ENCODE data around the gene TRPC4.

Gene TRPC4

DNA sequence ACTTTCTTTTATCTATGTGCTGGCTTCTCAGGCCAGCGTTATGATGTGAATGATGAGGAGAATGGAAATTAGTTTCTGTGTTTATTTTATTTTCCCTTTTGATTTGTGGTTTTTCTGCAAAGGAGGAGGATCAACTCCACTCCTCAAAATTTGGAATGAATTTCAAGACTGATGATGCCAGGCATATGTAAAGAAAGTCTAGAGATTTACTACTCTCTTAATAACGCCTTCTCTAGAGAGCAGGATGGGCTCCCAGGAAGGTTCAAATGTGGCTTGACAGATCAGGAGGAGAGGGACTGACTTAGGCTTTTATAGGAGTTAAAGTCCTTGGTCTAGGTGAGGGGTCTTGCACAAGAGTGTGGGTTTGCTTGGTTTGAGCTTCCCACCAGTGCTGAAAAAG, 255.9 kb downstream of the TRPC4 start:
- Mint-ChIP-seq H3K27me3 (ENCODE audit: low read depth, poor library complexity) (no peaks in the 10 kb centered on the region), H3K4me1 (peaks cover 12% of the 10 kb centered on the region), H3K9me3 (no peaks in the 10 kb centered on the region), H3K27ac (peak overlapping the region; percentile 81), H3K36me3 (ENCODE audit: low read depth) (no peaks in the 10 kb centered on the region), H3K4me3 (no peak overlapping the region)
- DNase-seq, result no peak
- TF ChIP-seq, protein P1, sequence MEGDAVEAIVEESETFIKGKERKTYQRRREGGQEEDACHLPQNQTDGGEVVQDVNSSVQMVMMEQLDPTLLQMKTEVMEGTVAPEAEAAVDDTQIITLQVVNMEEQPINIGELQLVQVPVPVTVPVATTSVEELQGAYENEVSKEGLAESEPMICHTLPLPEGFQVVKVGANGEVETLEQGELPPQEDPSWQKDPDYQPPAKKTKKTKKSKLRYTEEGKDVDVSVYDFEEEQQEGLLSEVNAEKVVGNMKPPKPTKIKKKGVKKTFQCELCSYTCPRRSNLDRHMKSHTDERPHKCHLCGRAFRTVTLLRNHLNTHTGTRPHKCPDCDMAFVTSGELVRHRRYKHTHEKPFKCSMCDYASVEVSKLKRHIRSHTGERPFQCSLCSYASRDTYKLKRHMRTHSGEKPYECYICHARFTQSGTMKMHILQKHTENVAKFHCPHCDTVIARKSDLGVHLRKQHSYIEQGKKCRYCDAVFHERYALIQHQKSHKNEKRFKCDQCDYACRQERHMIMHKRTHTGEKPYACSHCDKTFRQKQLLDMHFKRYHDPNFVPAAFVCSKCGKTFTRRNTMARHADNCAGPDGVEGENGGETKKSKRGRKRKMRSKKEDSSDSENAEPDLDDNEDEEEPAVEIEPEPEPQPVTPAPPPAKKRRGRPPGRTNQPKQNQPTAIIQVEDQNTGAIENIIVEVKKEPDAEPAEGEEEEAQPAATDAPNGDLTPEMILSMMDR (IDR thresholded peaks at IDR 0.05), result no peak

- peaks cover 12% of the 10 kb centered on the region for H3K4me1 Mint-ChIP-seq
- H3K27ac Mint-ChIP-seq, result no peak overlapping the region
- TF ChIP-seq, protein P1 (IDR thresholded peaks at IDR 0.05), result no peak
- H3K36me3 Mint-ChIP-seq (ENCODE audit: low read depth), result no peaks in the 10 kb centered on the region
- DNase-seq, result no peak
- no peak overlapping the region for H3K4me3 Mint-ChIP-seq
- no peaks in the 10 kb centered on the region for H3K27me3 Mint-ChIP-seq (ENCODE audit: low read depth, poor library complexity)
- H3K9me3 Mint-ChIP-seq, result no peaks in the 10 kb centered on the region
Observed at GRCh38 chr13:37613236-37613635, 256.3 kb downstream of the TRPC4 start.

DNA sequence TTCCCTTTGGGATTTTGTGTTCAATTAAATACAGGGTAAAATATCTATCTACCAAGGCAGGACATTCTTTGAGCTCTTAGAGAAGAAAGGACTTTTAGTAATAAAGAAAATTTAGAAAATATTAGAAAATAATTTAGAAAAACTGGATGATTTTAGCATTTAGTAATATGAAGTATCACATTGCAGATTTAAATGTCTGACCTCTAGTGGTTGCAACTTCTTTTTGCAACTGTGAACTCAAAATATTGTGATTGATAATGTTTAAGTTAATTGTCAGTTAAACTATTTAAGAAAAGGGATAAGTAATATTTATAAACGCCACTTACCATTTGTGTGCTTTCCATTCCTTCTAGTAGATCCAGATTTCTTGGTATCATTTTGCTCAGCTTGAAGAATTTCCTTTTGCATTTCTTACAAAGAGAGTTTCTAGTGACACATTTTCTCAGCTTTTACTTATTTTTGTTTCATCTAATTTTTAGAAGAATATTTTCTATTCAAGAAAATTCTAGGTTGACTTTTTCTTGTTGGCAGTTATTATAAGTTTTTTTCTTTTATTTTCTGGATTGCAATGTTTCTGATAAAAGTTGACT, 260.7 kb downstream of the TRPC4 start:
- no peaks in the 10 kb centered on the region for H3K27me3 Mint-ChIP-seq (ENCODE audit: low read depth, poor library complexity)
- DNase-seq, result no peak
- H3K27ac Mint-ChIP-seq, result peak overlapping the region; percentile 33
- TF ChIP-seq, protein P1 (IDR thresholded peaks at IDR 0.05), result peak; percentile 16
- H3K4me3 Mint-ChIP-seq, result no peak overlapping the region
- H3K36me3 Mint-ChIP-seq (ENCODE audit: low read depth), result no peaks in the 10 kb centered on the region
- peaks cover 7% of the 10 kb centered on the region for H3K9me3 Mint-ChIP-seq
- H3K4me1 Mint-ChIP-seq, result no peaks in the 10 kb centered on the region

DNA sequence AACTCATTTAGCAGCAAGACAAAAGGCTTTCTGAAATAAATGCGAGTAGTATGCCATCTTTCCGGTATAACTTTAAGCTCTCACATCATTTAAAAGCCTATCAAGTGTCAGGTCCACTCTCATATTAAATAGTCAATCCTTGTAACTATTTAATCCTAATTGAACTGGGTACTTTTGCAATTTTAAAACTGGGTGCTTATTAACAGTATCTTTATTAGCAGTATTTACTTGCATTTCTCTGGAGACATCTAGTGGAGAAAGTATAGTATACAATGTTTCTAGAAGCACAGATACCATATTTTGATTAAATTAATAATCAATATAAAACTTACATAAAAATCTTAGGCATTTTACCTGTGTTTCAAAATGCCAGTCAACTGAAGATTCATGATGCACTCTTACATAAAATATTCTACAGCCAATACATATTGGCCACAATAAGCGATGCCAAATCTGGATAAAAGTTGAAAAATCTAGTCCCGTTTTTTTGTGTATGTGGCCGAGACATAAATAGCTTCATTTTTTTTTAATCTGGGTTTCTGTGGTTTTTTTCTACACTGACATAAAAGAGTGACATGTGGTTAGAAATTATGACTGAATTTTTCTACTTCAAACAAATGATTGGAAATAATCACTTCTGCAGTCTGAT, 266.7 kb downstream of the TRPC4 start:
- Mint-ChIP-seq H3K4me1 (peaks cover 17% of the 10 kb centered on the region), H3K36me3 (ENCODE audit: low read depth) (no peaks in the 10 kb centered on the region), H3K9me3 (peaks cover 7% of the 10 kb centered on the region), H3K4me3 (no peak overlapping the region), H3K27ac (no peak overlapping the region), H3K27me3 (ENCODE audit: low read depth, poor library complexity) (no peaks in the 10 kb centered on the region)
- DNase-seq, result no peak
- TF ChIP-seq, protein P1 (IDR thresholded peaks at IDR 0.05), result peak; percentile 49

- Mint-ChIP-seq H3K4me1 (peaks cover 26% of the 10 kb centered on the region), H3K27ac (no peak overlapping the region)
Observed at GRCh38 chr13:37601648-37602440, 267.7 kb downstream of the TRPC4 start.

More at GRCh38 chr13:37601648-37602440, 267.7 kb downstream of the TRPC4 start:
- TF ChIP-seq, protein P1 (IDR thresholded peaks at IDR 0.05), result no peak
- Mint-ChIP-seq H3K4me3 (no peak overlapping the region), H3K9me3 (no peaks in the 10 kb centered on the region), H3K36me3 (ENCODE audit: low read depth) (no peaks in the 10 kb centered on the region), H3K27me3 (ENCODE audit: low read depth, poor library complexity) (peaks cover 4% of the 10 kb centered on the region)
- no peak for DNase-seq
